HG03432 (cell line): Measurements from ENCODE around the gene TOMT.

Experiments
- ATAC-seq: cut with Tn5 transposase; IDR thresholded peaks from one replicate; pipeline ENCODE4 v1.9.1; 2021; ENCODE audit warnings: mild to moderate bottlenecking, moderate library complexity; ENCODE audit not compliant: unreplicated experiment

The TOMT gene

GRCh38 chr11:72157131-72157530, 51.4 kb downstream of the TOMT start:
- no peak for ATAC-seq
